ENCODE data around the gene AP5S1.
A peak's percentile ranks its signal among the peaks of the same experiment; 100 is the strongest.
"Not testable (repeated sequence)": the region's sequence is repeated elsewhere in the genome, so short reads cannot be mapped to it uniquely, and the experiment has no call there.

AP5S1 gene

DNA sequence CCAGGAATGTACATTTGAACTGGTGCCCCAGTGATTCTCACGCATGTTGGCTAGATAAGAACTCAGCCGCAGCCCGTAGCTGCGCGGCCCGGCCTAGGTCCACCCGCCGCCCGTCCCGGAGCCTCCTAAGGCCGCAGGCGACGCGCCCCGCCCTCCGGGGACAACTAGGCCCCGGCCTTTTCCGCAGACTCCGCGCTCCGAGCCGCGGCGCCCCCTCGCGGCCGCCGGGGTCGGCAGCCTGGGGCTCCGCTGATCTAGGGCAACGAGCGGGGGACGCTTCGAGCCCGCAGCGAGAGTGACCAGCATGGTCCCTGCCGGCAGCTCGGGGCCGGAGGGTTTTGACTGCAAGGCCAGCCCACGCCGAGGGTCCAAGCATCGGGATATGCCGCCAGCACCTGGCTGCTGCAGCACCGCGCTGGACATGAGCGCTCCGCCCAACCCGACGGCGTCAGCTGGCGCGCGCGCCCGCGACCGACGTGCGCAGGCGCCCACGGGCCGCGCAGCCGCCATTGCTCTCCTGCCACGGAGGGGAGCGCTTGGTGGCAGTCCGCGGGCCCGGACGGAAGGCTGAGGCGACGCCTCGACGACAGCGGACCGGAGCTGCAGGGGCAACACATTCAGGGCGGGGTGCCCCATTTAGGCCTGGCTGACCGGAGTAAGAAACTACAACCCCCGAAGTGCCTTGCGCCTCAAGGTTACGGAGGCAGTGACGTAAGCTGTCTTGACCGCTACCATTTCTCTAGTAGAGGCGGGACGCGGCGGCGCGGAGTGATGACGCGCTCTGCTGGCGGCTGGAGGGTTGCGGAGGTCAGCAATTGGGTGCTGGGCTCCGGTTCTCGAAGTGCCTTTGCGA, at the start of gene AP5S1:
TSS of gene AP5S1 (plus strand) at position 500 of the 853 bp plus-strand sequence. CDS start 1,571 bp downstream, outside the sequence.
- peak; percentile 96 for DNase-seq

GRCh38 chr20:3771552-3772058, 48.7 kb upstream of the AP5S1 start:
- DNase-seq, result no peak

DNA sequence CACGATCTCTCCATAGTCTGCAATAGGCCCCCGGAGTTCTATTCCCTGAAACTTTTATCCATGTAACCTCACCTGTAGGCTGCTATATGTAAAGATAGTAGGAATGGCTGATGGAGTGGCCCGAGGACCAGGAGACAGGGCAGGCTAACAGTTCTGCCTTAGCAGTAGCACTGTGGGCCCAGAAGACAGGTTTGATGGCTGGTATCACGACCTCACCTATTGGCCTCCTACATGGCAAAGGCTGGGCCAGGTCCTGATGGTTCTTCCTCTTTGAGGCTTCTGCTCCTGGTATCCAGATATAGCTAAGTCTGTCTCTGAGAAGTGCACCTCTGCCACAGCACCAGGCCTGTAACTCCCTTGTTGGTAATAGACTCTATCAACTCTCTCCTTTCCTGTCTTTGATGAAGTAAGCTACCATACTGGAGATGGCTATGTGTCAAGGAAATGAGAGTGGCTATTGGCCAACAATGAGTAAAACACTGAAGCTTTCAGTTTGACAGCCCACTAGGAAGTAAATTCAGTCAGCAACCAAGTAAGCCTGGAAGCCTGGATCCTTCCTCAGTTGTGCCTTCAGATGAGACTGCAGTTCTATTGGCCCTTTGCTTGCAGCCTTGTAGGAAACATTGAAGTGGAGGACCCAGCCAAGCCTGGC, 44.8 kb upstream of the AP5S1 start:
- no peak for DNase-seq

DNA sequence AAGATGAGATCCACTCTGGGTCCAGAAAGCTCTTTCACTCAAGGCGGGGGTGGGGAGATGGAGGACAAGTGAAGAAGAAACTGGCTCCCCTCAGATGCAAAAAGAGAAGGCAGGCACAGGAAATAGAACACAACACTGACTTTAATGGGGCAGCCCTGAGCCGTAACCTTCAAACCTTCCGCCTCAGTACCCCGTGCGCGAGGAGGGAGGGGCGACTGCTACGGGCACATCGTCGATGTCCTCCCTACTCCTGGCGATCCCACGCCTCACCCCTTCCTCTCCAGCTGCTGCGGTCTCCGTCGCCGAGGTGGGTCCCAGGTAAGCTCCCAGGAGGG, 43.0 kb upstream of the AP5S1 start:
- no peak for DNase-seq

DNA sequence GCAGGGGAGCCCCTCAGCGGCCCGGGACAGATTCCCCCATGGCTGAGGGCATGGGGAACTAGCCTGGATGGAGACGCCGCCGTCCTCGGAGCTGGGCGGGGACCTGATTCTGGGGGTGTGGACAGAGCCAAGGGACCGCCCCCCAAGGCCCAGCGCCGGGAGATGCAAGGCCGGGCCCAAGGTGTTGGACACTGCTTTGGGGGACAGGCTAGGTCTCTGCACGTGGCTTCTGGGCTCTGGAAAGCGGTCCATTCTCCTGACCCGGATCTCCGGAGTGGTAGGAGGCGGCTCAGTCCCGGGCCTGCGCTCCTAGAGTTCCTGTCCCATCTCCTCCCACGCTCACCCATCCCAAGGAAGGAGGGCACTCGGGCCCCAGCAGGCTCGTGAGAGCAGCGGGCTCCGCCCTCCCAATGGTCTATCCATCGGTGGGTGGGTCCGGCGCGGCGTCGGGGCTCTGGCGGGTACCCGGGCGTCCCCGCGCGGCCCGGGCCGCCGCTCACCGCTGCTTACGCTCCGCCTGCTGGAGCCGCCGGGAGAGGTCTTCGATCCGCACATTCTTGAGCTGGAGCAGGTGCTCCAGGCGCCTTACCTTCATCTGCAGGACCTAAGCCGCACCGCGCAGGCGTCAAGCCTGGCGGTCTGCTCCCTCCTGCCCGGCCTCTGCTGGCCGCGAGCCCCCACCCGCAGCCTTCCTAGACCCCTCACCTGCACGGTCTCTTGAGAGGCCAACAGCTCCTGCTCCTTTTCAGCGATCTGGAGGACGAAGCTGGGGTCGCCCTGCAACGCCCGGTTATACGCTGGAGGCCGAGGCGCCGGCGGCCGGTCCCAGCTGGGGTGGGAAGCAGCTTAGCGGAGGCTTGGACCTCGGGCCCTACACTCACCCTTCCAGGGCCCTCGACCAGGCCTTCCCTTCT, 42.4 kb upstream of the AP5S1 start:
- no peak for DNase-seq

- DNase-seq, result no peak
These were observed 41.4 kb upstream of the AP5S1 start for GRCh38 chr20:3778976-3779375.

- peak; percentile 71 for DNase-seq
These were observed 39.0 kb upstream of the AP5S1 start, which contains the start of gene SPEF1 for GRCh38 chr20:3781153-3781910. TSS of gene SPEF1 (minus strand) at chr20:3781448. CDS start at chr20:3781287, 161 bp downstream.

- no peak for DNase-seq
These were observed 37.8 kb upstream of the AP5S1 start for GRCh38 chr20:3782597-3782996.

GRCh38 chr20:3783068-3783489, 37.3 kb upstream of the AP5S1 start:
- DNase-seq, result no peak

- DNase-seq, result no peak
These were observed 36.7 kb upstream of the AP5S1 start for GRCh38 chr20:3783511-3784195.

DNA sequence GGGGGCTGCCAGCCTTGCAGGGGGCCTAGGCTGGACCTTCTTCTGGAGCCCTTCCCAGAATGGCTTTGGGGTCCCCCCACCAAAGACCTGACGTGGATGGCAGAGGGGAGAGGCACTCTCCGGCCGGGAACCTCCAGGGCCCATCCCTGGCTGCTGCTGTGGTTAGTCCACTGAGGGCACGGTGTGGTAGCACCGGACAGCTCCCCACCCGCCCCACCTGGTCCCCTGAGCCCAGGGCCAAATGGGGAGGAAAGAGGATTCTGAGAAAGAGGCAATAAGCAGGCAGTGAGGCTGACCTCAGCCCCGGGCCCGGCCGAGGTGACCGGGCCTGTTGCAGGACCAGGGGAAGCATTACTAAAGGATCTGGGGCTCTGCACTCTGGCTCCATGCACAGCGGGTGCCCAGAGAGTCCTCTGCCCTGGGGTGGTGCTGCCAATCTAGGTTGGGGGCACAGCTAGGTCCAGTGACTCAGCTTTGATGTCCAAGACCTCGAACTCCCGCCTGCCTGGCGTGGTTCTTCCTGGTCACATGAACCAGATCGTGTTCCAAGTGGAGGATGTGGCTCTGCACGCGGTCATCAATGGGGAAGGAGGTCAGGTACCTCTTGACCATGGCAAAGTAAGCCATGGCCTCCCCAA, 36.0 kb upstream of the AP5S1 start:
- DNase-seq, result no peak

DNA sequence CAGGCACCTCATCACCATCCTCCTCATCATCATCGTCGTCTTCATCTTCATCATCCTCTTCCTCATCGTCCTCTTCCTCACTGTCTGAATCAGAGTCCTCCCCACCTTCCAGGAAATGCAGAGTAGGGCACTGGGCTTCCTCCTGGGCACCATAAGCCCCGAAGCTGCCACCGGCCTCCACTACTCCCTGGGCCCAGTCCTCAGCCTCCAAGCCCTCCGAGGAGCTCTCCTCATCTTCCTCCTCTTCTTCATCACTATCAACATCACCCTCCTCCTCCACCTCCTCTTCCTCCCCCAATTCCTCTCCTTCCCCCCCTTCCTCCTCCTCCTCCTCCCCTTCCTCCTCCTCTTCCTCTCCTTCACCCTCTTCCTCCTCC, 35.5 kb upstream of the AP5S1 start:
- no peak for DNase-seq

GRCh38 chr20:3785240-3786125, 34.9 kb upstream of the AP5S1 start:
- DNase-seq, result no peak

DNA sequence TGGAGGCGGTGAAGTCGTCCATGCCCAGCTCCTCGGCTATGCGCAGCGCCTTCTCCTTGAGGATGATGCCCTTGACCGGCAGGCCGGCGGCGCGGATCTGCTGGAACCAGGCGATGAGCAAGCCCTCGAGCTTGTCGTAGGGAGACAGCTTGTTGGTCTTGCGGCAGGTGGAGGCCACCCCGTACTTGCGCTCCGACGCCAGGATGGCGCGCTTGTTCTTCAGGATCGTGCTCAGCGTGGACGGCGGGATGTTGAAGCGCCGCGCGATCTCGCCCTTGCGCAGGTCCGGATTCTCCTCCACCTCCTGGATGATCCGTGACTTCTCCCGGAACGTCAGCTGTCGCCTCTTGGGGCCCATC, 34.2 kb upstream of the AP5S1 start:
- DNase-seq, result no peak

DNA sequence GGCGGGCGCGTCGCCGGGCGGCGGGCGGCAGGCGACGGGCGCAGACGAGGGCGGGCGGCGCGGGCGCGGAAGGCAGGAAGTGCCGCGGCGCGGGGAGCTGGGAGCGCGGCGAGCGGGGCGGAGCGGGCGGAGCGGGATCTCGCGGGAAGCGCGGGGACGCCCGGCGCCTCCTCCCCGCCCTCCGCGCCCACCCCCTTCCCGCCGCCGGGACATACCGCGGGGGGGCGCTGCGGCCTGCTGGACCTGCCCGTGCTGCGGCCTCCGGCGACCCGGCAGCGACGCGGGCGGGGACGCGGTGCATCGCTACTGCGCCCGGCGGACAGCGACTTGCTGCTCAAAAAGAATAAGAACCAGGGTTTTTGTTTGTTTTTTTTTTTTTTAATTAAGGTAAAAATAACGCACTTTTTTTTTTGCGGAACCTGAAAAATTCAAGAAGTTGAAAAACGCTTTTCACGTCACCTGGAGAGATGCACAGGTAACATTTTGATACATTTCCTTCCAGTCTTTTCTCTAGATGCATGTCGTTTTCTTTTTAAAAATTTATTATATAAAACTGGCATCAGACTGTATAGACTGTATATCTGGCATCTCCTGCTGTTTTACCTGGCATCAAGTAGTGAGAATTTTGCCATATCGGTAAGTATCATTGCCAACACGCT, 33.6 kb upstream of the AP5S1 start, which contains the start of gene CENPB:
TSS of gene CENPB (minus strand) at position 76 of the 659 bp plus-strand sequence. CDS start 257 bp downstream, outside the sequence.
- peak; percentile 84 for DNase-seq

GRCh38 chr20:3787324-3788014, 32.9 kb upstream of the AP5S1 start:
- no peak for DNase-seq

DNA sequence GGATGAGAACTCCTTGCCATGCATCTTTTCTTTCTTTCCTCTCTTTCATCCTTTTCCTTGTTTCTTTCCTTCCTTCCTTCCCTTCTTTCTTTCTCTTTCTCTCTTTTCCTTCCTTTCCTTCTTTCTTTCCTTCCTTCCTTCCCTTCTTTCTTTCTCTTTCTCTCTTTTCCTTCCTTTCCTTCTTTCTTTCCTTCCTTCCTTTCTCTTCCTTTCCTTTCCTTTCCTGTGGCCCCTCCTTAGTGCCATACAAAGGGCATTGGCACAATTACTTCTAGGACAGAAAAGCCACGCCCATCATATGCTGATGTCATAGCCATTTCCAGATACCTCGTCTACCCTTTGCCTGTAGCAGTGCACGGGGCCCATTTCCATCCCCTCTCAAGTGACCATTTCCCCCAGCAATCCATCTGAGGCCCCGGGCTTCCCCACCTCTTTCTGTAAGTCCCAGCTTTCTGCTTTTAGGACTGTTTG, 31.6 kb upstream of the AP5S1 start:
- no peak for DNase-seq

DNA sequence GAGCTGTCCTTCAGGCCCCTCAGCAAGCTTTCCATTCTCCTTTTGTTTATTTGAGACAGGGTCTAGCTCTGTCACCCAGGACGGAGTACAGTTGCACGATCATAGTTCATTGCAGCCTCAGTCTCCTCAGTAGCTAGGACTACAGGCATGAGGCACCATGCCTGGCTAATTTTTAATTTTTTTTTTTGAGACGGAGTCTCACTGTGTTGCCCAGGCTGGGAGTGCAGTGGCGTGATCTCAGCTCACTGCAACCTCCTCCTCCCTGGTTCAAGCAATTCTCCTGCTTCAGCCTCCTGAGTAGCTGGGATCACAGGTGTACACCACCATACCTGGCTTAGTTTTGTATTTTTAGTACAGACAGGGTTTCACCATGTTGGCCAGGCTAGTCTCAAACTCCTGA, 31.1 kb upstream of the AP5S1 start:
- DNase-seq, result not testable (repeated sequence)

DNA sequence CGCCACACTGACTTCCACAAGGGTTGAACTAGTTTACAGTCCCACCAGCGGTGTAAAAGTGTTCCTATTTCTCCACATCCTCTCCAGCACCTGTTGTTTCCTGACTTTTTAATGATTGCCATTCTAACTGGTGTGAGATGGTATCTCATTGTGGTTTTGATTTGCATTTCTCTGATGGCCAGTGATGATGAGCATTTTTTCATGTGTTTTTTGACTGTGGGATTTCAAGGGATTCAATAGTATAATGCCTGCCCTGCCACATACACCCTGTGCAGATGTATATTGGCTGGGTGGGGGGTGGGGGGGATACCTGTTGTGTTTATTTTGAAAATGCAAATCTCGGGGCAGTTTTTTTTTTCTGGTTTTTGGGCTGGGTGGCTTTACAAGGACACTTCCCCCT, 26.2 kb upstream of the AP5S1 start:
- not testable (repeated sequence) for DNase-seq
